HG02870 (cell line): Measurements from ENCODE around the gene TTC23L.
A peak's percentile ranks its signal among the peaks of the same experiment; 100 is the strongest.
"Not testable (repeated sequence)": the region's sequence is repeated elsewhere in the genome, so short reads cannot be mapped to it uniquely, and the experiment has no call there.

Experiments
- ATAC-seq: cut with Tn5 transposase; IDR thresholded peaks from one replicate; pipeline ENCODE4 v1.9.1; 2021; ENCODE audit warnings: mild to moderate bottlenecking, moderate library complexity; ENCODE audit not compliant: unreplicated experiment

TTC23L gene, protein sequence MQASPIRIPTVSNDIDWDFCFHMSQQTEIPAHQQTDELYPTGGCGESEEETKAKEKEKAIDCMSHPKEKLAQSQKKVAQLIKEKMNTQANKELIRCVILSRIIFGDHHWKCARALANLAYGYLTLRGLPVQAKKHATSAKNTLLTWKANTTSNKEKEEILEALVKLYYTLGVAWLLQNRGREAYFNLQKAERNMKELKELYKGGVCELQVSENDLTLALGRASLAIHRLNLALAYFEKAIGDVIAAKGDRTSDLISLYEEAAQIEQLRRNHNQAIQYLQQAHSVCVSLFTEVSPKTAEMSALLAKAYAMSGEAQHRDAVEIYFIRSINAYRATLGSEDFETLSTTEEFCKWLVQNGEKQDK

DNA sequence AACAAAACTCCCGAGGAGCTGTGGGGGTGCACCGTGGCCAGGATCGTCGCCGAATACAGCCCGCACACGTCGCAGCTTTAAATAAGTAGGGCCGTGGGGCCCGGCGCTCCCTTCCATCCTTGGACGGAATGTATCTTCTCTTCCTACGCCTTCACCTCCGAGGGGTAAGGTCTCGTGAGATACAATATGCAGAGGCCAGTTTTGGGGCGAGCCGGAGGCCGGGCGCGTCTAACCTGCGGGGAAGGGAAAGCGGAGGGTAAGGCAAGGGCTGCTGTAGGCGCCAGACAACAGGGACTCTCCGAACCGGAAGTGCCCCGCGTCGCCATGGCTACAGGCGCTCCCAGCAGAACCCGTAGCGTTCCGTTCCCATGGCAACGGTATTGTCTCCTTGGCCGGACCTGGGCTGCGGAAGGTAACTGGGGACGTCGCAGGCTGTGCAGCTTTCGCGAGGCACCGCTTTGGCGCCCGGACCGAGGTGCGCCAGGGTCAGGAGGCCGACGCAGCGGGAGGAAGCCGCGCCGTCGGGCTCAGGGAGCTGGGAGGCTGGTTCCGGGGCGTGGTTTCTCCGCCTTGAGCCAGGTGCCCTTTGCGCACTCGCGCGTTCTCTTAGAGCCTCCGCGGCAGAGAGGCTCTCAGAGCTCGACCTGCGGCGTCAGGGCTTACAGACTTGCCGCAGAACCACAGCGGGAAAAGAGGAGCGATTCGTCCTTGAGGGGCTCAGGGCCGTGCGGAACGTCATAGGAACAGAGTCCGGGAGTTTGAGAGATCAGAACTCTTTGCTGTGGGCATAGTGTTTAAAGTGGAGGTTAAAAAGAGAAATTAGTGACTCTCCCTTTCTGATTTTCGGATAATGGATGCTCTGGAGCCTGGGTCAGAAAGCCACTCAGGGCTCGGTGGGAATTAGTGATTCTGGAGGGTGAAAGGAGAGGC lies at the start of gene TTC23L:
TSS of gene TTC23L (plus strand) at position 380 of the 930 bp plus-strand sequence. CDS start 1,508 bp downstream, outside the sequence.
- peak; percentile 96 for ATAC-seq

DNA sequence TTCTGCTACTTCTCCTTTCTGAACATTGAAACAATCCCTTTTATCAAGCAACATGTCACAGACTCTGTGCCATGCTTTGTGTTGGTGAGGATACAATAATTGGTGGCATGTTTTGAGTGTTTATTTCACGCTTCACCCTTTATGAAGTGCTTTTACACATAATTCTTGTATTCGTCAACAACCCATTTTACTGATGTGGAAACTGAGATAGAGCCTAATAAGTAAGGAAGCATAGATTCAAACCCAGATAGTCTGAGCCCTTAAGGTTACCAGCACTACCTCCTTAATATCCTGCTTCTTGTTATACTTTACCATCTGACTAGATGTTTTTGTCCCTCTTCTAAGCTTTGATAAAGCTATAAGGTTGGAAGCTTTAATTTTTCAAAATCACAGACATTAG lies 49.3 kb upstream of the TTC23L start:
- no peak for ATAC-seq

DNA sequence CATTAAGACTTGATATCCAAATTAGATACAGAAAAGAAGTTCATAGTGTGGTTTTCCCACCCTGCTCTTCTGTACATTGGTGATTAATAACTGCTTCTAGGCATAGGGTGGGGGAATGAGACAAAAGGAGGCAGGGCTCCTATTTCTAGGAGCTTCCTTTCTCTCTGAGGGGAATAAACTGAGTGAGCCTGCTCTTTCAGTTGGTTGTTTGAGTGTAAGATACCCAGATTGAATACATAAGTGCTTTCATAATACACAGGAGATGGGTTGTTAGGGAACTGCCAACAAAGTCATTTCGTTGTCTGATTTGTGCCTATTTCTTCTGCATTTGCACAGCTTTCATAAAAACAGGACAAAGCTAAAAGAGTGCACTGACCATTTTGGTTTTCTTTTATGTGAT lies 48.9 kb upstream of the TTC23L start:
- no peak for ATAC-seq

DNA sequence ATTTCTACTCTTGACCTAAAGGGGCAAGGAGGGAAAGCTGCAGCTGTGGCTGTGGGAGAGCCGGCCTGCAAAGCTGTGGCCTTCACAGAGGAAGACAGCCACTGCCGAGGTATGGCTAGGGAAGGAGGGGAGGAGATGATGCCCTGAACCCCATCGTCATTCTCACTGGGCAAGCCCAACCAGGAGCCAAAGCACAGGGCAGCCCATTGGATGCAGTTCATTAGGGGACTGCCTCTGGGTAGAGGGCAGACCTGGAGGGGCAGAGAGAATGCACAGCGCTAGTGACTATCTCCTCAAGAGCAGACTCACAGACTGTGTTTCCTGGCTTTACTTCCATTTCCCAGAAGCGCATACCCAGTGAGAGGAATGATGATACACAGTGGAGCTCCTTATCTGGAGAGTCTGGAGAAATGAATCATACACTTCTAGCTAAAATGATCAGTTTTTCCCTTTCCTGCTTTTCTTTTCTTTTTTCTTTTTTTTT lies 47.2 kb upstream of the TTC23L start:
- ATAC-seq, result no peak

DNA sequence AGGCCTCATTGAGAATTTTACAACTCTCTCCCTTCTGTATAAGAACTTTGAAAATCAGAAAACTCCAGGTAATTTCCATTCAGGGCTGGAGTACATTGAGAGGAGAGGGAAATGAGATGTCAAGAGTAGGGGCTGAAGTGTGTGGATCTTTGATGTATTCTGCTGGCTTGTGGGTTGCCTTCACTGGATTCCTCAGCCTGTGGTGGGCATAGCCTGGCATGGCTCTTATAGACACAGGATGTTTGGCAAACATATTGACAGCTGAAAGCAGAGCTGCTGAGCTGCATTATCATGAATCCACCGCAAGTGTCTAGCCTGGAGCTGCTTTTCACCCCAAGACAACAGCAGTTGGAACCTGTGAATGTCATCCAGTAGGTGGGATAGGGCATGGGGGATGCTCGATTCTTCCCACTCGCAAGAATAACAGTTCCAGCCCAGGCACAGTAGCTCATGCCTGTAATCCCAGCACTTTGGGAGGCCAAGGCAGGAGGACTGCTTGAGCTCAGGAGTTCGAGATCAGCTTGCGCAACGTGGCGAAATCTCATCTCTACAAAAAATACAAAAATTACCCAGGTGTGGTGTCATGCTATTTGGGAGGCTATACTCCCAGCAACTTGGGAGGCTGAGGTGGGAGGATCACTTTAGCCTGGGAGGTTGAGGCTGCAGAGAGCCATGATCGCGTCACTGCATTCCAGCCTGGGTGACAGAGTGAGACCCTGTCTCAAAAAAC lies 36.0 kb upstream of the TTC23L start:
- ATAC-seq, result no peak

DNA sequence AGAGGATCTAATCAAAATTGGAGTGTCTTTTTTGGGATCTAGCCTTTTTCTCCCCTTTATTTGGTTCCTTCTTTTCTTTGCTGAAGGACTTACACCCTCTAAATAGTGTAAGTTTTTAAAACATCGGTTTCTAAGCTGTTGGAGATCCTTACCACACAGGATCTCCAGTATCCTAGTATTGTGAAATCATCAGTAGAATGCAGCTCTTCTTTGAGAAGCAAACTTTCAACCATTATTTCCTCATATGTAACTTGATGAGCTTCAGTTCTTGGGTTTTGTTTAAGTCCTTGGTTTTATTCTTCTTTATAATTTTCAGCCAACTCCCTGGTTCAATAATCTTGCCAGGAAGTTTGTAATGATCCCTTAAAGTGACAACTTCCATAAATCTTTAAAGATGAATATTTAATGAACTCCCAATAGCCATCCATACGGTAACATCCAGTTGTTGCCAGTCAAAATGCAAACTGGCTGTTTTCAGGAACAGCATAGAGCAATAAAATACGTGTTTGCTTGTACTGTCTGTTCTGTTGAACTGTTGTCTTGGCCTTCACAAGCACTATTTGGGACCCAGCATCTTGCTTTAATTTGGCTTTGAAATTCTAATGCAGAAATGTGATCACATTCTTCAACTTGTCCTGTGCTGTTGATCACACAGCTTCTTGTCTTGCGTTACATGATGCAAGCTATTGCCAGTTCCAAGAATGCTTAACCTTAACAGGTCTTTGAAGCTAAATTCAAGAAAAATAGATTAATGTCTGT lies 34.8 kb upstream of the TTC23L start:
- ATAC-seq, result no peak

DNA sequence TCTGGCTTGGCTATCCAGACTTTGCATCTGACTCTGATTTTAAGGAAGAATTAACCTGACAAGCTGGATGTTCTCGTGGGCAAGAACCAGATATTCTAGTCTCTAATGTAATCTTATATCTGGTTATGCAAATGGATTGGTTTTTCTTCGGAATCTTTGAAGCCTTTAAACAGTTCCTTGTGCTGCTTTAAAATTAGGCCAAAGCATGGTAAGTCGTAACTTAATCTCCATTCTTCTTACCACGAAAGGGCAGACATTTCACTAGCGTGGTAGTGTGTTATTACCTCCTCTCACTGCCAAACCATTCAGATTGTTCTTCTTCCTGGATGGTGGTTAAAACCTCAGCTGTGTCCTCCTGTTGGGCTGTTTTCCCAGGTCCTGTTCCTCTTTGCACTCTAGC lies 34.1 kb upstream of the TTC23L start:
- ATAC-seq, result no peak

DNA sequence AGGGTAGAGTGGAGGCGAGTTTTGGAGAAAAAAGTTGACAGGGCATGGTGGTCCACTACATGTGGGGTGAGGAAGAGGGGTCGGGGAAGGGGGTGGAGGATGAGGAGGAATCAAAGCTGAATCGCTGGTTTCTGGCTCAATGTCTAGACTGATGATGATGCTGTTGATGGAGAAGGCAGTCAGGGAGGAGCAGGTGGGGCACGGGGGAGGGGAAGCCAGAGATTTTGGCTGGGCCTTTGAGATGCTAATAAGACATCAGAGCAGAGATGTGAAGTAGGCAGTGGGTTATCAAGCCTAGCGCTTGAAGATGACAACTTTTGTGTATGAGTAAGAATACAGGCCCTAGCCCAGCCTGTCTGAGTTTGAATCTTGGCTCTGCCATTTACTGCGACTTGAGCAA lies 32.4 kb upstream of the TTC23L start:
- ATAC-seq, result no peak

DNA sequence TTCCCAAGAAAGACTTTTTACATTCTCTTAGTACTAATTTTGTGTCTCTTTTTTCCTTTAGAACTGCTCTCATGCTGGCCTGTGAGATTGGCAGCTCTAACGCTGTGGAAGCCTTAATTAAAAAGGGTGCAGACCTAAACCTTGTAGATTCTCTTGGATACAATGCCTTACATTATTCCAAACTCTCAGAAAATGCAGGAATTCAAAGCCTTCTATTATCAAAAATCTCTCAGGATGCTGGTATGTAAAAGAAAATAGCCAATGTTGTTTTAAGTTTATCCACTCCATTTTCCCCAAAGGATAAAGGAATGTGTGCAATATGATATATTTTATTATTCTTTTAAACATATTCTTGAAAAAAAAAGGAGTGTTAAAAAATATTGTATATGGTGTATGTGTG lies 27.3 kb upstream of the TTC23L start:
- ATAC-seq, result no peak

DNA sequence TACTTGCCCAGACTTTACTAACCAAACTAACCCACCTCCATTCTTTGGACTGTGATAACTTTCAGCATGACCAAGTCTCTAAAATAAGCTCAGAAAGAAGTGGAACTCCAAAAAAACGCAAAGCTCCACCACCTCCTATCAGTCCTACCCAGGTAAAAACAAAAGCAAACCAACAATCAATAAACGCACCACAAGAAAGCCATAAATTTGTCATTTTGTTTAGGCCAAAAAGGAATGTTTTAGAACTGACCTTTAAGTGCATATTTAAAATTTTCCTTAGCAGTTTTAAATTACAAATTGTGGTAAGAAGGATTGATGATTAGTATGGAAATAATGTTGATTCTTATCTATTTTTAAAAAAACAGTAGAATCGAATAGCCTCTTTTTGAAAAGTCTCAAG lies 25.5 kb upstream of the TTC23L start:
- ATAC-seq, result no peak

DNA sequence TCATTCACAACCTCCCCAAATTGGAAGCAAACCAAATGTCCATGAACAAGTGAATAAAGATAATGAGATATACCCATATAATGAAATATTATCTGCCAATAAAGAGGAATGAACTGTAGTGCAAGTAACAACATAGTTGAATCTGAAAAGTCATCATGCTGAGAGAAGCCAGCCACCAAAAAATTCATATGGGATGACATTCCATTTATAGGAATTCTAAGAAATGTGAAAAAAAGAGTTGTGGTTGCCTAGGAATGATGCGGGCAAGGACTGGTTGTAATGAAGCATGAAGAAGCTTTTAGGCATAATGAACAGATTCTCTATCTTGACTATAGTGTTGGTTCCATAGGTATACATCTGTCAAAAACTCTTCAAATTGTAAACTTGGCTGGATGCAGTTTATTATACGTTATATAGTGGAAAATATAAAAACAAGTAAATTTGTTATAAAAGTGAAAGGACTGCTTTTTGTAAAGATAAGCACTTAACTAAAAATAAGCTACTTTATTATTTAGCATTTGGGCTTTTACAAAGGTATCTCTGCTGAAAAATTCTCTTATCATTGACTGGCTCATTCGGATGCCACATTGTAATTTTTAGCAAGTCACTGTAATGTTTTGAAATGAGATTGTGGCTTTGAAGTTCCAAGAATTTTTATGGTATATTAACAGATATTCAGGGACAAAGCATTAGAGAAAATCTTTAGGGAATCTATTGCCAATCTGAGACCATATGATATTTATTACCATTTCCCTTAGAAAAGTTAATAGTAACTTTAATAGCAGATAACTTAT lies 21.2 kb upstream of the TTC23L start:
- ATAC-seq, result no peak

DNA sequence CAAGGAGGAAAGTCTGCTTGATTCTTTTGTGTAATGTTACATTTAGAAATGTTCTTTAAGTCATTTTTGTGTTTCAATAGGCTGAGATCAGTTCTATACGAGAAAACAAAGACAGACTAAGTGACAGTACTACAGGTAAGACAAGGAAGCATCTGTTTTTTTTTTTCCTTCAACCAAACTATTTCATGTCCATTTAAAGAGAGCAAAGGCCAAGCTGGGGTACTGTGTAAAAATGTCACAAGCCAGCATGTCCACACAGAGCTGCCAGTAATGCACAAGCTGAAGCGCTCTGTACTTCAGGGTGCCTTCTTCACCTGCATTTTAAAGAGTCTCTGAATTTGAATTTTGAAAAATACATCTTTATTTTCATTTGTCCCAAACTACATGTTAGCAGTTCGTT lies 20.2 kb upstream of the TTC23L start:
- ATAC-seq, result no peak

DNA sequence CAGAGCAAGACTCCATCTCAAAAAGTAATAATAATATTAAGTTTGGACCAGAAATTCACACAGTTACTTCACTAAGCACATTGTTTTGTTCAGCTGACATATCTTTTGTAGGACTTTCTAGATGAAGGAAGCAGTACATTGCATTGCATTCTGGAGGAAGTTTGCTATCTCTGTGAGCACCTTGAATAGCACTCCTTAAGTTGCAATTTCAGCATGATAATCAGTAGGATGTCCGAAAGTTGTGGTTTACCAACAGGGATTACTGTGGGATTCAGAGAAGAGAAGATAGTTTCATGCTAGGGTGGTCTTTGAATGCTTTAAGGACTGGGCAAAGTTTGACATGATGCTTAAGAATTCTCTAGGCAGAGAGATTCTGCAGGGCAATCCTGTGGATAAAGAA lies 18.4 kb upstream of the TTC23L start:
- no peak for ATAC-seq

DNA sequence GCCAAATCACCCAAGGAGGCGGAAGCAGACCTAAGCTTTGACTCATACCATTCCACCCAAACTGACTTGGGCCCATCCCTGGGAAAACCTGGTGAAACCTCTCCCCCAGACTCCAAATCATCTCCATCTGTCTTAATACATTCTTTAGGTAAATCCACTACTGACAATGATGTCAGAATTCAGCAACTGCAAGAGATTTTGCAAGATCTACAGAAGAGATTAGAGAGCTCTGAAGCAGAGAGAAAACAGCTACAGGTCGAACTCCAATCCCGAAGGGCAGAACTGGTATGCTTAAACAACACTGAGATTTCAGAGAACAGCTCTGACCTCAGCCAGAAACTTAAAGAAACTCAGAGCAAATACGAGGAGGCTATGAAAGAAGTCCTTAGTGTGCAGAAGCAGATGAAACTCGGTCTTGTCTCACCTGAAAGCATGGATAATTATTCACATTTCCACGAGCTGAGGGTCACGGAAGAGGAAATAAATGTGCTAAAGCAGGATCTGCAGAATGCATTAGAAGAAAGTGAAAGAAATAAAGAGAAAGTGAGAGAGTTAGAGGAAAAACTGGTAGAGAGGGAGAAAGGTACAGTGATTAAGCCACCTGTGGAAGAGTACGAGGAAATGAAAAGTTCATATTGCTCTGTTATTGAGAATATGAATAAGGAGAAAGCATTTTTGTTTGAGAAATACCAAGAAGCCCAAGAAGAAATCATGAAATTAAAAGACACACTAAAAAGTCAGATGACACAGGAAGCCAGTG lies 15.8 kb upstream of the TTC23L start:
- no peak for ATAC-seq

DNA sequence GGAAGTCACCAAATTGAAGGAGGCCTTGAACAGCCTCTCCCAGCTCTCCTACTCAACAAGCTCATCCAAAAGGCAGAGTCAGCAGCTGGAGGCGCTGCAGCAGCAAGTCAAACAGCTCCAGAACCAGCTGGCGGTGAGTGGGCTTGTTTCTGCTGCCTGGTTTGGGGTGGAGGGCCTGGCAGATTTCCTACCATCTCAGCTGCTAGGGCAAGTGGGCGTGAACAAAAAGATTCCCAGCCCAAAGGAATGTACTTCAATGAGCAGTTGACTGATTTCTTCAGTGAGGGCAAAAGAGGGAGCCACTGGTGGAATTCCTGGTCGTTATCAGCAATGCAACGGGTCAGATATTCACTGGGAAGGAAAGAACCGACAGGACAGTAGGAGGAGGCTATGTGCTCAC lies 12.6 kb upstream of the TTC23L start:
- ATAC-seq, result no peak

DNA sequence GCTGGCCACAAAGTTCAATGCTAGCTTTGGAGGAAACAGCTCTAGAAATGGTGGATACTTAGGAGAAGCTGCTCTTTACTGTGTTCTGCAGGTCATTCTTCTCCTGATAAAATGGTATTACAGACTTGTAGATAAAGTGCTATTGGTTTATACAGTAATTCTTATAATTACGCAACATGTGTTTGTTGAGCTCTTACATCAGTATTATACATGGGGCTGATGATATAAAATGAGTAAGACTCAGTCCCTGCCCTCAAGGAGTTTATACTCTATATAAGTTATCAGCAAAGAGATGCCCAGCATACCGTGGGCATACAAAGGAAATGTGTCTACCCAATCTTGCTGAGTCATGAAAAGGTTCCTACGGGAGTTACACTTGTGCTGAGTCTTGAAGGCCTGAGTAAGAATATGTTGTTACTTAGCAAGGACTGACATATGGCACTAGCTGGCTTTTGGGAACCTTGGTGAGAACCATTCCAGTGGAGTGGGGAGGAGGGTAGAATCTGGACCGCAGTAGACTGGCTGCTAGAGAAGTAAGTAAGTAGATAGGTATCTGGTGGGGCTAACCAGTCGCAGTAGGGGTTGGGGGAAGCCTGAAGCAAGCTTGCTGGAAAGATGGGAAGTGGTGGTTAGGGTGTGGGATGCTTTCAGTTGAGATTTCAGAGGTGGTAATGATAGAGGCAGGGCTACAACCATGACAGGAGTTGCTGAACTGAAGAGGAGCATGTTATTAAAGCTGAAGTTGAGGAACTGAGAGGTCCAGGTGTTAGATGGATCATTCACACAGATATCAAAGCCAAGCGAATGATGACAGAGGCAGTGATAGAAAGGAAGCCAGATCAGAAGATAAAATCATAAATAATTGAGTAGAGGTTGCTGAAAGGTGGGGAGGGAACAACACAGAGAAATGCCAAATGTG lies 11.1 kb upstream of the TTC23L start:
- ATAC-seq, result no peak

DNA sequence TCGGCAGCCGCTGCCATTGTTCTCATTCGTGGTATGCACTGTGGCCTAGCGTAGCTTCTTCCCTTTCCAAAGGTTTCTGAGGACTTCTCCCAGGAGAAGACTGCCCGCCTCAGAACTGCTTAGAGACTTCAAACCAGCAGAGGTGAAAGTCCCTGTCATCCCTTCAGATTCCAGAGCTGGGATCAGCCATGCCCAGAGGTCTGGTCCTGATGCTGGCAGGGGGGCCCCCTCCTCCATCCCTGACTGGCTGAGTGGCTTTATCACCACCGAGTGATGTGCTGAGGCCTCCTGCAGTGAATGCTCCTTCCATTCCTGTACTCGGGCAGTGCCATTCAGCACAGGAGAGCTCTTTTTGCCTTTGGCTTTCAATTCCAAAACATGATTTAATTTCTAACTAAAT lies 8.1 kb upstream of the TTC23L start:
- not testable (repeated sequence) for ATAC-seq

DNA sequence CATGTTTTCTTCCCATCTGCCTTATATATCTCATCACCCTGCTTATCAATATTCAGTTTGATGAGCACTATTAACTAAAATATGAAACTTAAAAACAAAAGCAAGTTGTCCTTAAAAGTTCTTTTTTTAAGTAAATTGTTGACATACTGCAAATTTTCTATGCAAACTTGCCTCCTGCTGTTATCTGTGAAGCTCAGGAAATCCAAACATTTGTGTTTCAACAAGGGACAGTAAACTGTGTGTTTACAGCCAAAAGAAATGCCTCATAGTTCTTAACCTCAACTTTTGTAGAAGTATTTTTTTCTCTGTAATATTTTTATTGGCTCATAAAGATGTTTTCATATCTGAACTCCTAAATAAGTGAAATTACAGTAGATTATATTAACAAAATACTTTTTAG lies 7.7 kb upstream of the TTC23L start:
- no peak for ATAC-seq
